DMS53 treated with DMSO at 0.1 percent for 48 hours (cell line): ENCODE results near the gene ZNFX1.
"Not testable (repeated sequence)": the region's sequence is repeated elsewhere in the genome, so short reads cannot be mapped to it uniquely, and the experiment has no call there.

Experiments used
- DNase-seq: peaks from one replicate; lab custom pipeline; 2025; ENCODE audit not compliant: unreplicated experiment; lab: John Stamatoyannopoulos, UW

ZNFX1 gene

GRCh38 chr20:49216991-49217578 is 60.8 kb downstream of the ZNFX1 start:
- DNase-seq, result peak; percentile 83

- DNase-seq, result no peak
Observed at GRCh38 chr20:49215232-49215631, 62.6 kb downstream of the ZNFX1 start.

- DNase-seq, result no peak
Observed at GRCh38 chr20:49214571-49214970, 63.3 kb downstream of the ZNFX1 start.

GRCh38 chr20:49210757-49211110 is 67.1 kb downstream of the ZNFX1 start:
- no peak for DNase-seq

GRCh38 chr20:49210101-49210756 is 67.6 kb downstream of the ZNFX1 start:
- DNase-seq, result no peak

- no peak for DNase-seq
Observed at GRCh38 chr20:49207076-49207475, 70.8 kb downstream of the ZNFX1 start.

GRCh38 chr20:49203746-49204145 is 74.1 kb downstream of the ZNFX1 start:
- DNase-seq, result no peak

- no peak for DNase-seq
Observed at GRCh38 chr20:49203011-49203410, 74.8 kb downstream of the ZNFX1 start.

GRCh38 chr20:49199729-49200293 is 78.0 kb downstream of the ZNFX1 start:
- DNase-seq, result no peak

- DNase-seq, result not testable (repeated sequence)
Observed at GRCh38 chr20:49192944-49193518, 84.8 kb downstream of the ZNFX1 start.
